Stimulated activated CD8-positive, alpha-beta memory T cell treated with anti-CD3 and anti-CD28 coated beads, Interleukin-7, amount 100 ng/mL, for 1 hour (primary cell): ENCODE measurements around the gene OSBPL10.
"Not testable (repeated sequence)": the region's sequence is repeated elsewhere in the genome, so short reads cannot be mapped to it uniquely, and the experiment has no call there.

Source experiments
- DNase-seq, 2 donors: peaks; one replicate each; pipeline ENCODE4 v3.0.0-alpha.2; 2020; ENCODE audit warnings: low read depth in 2 of 2

OSBPL10 gene

GRCh38 chr3:31704591-31705179, 276.4 kb downstream of the OSBPL10 start:
- DNase-seq = no peak

GRCh38 chr3:31704156-31704555, 276.9 kb downstream of the OSBPL10 start:
- DNase-seq = no peak

GRCh38 chr3:31701286-31701685, 279.8 kb downstream of the OSBPL10 start:
- no peak for DNase-seq

GRCh38 chr3:31699309-31699953, 281.6 kb downstream of the OSBPL10 start:
- no peak for DNase-seq

GRCh38 chr3:31696815-31697548, 284.1 kb downstream of the OSBPL10 start:
- DNase-seq = no peak

- no peak for DNase-seq
Observed at GRCh38 chr3:31696009-31696297, 285.1 kb downstream of the OSBPL10 start.

GRCh38 chr3:31695280-31696008, 285.6 kb downstream of the OSBPL10 start:
- no peak for DNase-seq

- no peak for DNase-seq
Observed at GRCh38 chr3:31693346-31693745, 287.7 kb downstream of the OSBPL10 start.

- DNase-seq = no peak
Observed at GRCh38 chr3:31692751-31693150, 288.3 kb downstream of the OSBPL10 start.

GRCh38 chr3:31690771-31691170, 290.3 kb downstream of the OSBPL10 start:
- DNase-seq = no peak

- DNase-seq = not testable (repeated sequence)
Observed at GRCh38 chr3:31689523-31689922, 291.5 kb downstream of the OSBPL10 start.

GRCh38 chr3:31688984-31689383, 292.1 kb downstream of the OSBPL10 start:
- DNase-seq = no peak

- no peak for DNase-seq
Observed at GRCh38 chr3:31687020-31687802, 293.9 kb downstream of the OSBPL10 start.

GRCh38 chr3:31680072-31680870, 300.8 kb downstream of the OSBPL10 start:
- no peak for DNase-seq

- DNase-seq = no peak
Observed at GRCh38 chr3:31676556-31676955, 304.5 kb downstream of the OSBPL10 start.

GRCh38 chr3:31673950-31674349, 307.1 kb downstream of the OSBPL10 start:
- no peak for DNase-seq

GRCh38 chr3:31671976-31672375, 309.1 kb downstream of the OSBPL10 start:
- DNase-seq = no peak

GRCh38 chr3:31671451-31671850, 309.6 kb downstream of the OSBPL10 start:
- no peak for DNase-seq

- no peak for DNase-seq
Observed at GRCh38 chr3:31670722-31671121, 310.3 kb downstream of the OSBPL10 start.

GRCh38 chr3:31670136-31670535, 310.9 kb downstream of the OSBPL10 start:
- no peak for DNase-seq

GRCh38 chr3:31668242-31668641, 312.8 kb downstream of the OSBPL10 start:
- no peak for DNase-seq
